ENCODE measurements around the gene DNAJC5.

DNAJC5 gene

DNA sequence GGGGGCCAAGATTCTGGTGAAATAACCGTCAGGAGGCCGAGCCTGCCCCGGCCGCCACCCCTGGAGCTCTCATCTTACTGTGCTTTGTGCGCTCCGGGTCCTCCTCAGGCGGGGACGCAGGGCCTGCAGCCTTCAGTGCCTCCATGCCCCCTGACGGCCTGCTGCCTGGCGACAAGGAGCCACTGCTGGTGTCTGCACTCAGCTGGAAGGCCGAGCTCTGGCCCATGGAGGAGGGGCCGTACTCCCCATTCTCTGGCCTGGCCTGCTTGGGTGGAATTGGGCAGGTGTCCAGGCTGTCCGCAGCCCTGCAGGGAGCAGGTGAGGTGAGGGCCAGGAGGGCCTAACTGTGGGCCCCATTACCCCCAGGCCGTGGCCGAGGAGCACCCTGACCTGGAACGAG lies 69.5 kb downstream of the DNAJC5 start:
- TF ChIP-seq, protein P1, sequence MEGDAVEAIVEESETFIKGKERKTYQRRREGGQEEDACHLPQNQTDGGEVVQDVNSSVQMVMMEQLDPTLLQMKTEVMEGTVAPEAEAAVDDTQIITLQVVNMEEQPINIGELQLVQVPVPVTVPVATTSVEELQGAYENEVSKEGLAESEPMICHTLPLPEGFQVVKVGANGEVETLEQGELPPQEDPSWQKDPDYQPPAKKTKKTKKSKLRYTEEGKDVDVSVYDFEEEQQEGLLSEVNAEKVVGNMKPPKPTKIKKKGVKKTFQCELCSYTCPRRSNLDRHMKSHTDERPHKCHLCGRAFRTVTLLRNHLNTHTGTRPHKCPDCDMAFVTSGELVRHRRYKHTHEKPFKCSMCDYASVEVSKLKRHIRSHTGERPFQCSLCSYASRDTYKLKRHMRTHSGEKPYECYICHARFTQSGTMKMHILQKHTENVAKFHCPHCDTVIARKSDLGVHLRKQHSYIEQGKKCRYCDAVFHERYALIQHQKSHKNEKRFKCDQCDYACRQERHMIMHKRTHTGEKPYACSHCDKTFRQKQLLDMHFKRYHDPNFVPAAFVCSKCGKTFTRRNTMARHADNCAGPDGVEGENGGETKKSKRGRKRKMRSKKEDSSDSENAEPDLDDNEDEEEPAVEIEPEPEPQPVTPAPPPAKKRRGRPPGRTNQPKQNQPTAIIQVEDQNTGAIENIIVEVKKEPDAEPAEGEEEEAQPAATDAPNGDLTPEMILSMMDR (IDR thresholded peaks at IDR 0.05), result no peak

DNA sequence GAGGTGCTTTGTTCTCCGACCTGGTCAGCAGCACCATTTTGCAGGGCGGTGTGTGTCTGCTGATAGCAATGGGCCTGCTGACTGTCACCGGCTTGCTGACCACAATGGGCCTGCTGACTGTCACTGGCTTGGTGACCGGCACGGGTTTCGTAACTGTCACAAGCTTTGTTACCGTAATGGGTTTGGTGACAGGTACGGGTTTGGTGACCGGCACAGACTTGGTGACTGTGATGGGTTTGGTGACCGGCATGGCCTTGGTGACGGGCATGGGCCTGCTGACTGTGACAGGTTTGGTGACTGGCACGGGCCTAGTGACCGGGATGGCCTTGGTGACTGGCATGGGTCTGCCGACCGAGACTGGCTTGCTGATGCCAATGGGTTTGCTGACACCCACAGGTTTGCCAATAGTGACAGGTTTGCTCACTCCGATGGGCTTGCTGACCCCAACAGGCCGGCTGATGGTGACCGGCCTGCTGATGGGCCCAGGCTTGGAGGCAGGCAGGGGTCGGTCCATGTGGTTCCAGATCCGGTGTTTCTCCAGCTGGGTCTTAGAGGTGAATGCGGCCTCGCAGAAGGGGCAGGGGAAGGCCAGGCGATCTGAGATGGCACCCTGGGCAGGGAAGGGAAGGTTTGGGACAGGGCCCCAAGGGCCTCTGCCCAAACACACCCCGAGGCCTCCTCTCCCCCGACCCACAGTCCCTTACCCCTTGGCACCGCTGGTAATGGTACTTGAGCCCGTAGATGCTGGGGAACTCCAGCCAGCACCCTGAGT lies 71.4 kb downstream of the DNAJC5 start:
- TF ChIP-seq, protein P1 (IDR thresholded peaks at IDR 0.05), result no peak

DNA sequence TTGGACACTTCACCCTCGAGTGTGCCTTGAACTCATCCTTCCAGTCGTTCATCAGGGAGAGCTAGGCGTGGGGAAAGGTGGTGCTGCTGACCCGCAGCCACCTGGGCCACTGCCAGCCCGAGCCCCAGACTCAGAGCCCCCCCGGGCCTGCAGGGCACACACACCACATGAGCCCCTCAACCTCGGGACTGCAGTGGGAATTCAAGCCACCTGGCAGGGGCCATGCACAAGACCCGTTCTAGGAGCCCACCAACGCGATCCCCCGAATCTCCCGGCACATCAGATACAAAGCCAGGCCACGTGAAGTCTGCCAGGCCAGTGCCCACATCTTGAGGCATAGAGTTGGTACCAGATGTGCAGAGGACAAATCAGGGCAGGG lies 72.0 kb downstream of the DNAJC5 start:
- TF ChIP-seq, protein P1 (IDR thresholded peaks at IDR 0.05), result no peak

DNA sequence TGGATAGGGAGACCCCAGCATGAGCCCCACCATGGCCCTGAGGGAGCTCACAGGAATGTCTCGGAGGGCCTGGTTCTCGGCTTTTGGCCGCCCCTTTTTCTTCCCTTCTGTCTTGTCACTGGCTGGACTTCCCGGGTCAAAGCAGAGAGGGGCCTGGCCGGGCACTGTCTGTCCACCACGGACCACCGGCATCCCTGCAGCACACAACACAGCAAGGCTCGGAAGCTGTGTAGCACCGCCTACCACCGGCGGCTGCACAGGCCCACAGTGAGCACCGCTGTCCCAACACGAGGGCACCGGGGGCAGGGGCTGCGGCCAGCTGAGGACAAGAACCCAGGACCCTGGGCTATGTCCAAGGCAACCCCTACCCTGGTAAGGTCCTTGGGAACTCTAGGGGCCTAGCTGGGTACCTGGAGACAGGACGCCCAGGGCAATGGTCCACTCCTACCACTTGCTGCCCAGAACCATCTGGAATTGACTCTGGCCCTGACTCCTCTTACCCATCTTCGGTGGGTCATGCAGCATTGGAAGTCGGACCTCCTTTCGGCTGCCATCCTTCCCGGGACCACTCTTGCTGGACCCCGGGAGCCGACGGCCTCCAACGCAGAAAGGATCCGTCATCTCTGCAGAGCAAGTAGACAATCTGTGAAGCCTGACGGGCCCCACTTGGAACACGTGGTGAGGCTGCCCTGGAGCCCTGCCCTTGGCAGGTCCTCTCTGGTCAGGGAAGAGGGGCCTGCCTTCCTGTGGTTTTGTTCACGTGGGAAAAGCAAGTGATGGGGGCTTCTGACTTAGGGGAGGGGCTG lies 72.6 kb downstream of the DNAJC5 start:
- TF ChIP-seq, protein P1 (IDR thresholded peaks at IDR 0.05), result no peak

DNA sequence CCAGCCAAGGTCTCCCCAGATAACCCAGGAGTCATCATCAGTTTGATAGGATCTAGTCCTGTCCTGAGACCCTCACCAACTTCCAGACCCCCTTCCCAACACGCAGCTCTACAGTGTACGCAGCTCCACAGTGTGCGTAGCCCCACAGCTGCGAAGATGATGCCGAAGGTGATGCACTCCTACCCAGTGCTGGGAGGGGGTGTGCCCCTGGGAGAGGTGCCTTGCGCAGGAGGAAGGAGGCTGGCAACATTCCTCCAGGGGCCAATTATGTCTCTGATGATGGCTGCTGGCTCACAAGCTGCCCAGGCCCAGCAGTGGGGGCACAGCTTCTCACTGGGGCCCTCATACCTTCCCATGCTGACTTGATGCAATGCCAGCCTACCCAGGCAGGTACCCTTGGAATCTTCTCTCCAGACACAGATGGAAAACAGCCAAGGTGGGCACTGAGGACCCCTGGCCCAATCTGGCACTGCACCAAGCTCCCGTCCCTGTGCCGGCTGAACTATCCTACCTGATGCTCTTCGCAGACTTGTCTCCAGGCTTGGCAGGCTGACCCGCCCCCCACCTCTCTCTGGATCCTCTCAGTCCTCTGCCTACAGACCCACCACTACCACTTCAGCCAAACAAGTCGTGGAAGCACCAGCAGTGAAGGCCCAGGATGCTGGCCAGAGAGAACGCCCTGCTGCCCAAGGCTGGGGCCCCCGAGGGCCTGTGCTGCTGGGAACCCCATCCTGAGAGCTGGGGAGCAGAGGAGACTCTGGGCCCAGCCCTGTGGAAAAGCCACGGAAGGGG lies 73.4 kb downstream of the DNAJC5 start:
- TF ChIP-seq, protein P1 (IDR thresholded peaks at IDR 0.05), result no peak

DNA sequence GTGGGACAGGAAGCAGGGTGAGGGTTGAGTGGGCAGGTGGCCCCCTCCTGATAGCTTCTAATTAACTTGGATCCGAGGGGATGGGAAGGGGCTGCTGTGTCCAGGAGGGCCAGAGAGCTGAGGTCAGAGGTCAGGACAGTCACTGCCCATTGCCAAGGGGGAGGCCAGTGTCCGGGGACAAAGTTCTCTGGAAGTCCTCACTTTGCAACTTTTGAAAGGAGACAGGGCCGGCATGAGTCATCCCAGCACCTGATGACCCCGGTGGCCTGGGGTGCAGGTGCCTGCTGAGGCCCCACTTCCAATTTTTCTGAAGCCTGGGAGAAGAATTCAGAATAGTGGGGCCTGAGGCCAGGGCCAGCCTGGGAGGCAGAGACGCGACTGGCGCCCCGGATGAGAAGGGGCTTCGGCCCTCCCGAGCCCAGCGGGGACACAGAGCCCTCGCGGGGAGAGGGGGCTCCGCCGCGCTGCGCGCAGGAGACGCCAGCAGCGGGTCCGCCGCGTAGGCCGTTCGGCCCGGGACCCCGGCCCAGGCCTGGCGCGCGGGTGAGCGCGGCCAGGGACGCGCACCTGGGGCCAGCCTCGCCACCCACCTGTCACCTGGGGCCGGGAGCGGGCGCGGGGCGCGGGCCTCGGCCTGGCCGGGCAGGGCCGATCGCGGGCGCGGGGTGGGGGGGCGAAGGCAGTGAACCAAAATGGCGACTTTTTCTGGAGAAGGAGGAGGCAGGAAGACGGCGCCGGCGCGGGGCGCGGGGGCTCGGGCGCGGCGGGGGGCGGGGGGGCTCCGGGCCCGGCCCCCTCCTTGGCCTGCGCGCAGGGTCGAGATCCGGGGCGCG lies 74.2 kb downstream of the DNAJC5 start:
- TF ChIP-seq, protein P1 (IDR thresholded peaks at IDR 0.05), result no peak

All from LNCAP (cell line).